Endothelial cell (in vitro differentiated cells): ENCODE measurements around the gene INSIG2. TPM values are rescaled to one million over a fixed set of nuclear protein-coding genes. Genes with fewer than 3 reads are reported as not detected.
"Not testable (repeated sequence)": the region's sequence is repeated elsewhere in the genome, so short reads cannot be mapped to it uniquely, and the experiment has no call there.

ENCODE experiments used
- DNase-seq: peaks from one replicate; pipeline ENCODE4 v3.0.0; 2021; ENCODE audit warnings: low spot score
- H3K27ac Mint-ChIP-seq: one replicate; pipeline ENCODE4 v1.8.0; 2021; ENCODE audit warnings: mixed read lengths, inconsistent platforms; ENCODE audit not compliant: unreplicated experiment
- H3K27me3 Mint-ChIP-seq: one replicate; pipeline ENCODE4 v1.8.0; 2021; ENCODE audit warnings: mild to moderate bottlenecking, moderate library complexity, mixed read lengths, inconsistent platforms; ENCODE audit not compliant: unreplicated experiment
- H3K36me3 Mint-ChIP-seq: one replicate; pipeline ENCODE4 v1.8.0; 2021; ENCODE audit warnings: mild to moderate bottlenecking, low read depth, mixed read lengths, inconsistent platforms; ENCODE audit not compliant: unreplicated experiment
- H3K4me1 Mint-ChIP-seq: one replicate; pipeline ENCODE4 v1.8.0; 2021; ENCODE audit warnings: mild to moderate bottlenecking, mixed read lengths, inconsistent platforms; ENCODE audit not compliant: unreplicated experiment
- H3K4me3 Mint-ChIP-seq: one replicate; pipeline ENCODE4 v1.8.0; 2021; ENCODE audit warnings: mild to moderate bottlenecking, mixed read lengths, inconsistent platforms; ENCODE audit not compliant: unreplicated experiment
- H3K9me3 Mint-ChIP-seq: one replicate; pipeline ENCODE4 v1.8.0; 2021; ENCODE audit warnings: mixed read lengths, inconsistent platforms; ENCODE audit not compliant: unreplicated experiment
- CTCF ChIP-seq: fragments of 200-600 bp; sonication (generic); IDR thresholded peaks from one replicate; pipeline ENCODE4 v1.5.0; 2021; ENCODE audit warnings: antibody characterized with exemption; ENCODE audit not compliant: unreplicated experiment
- total RNA-seq: library from RNA; stranded (reverse); fragmentation: NEBNext Ultra II Directional; extraction: Animal tissue kit (Norgen Biotek cat#: 25700); gene quantifications from one replicate; pipeline ENCODE4 v1.2.1, GENCODE V29; 2021; ENCODE audit not compliant: unreplicated experiment

INSIG2 gene
- total RNA-seq, 1 donor from 2014 or later, result 21.2 TPM

- Mint-ChIP-seq H3K36me3 (no peaks in the 10 kb centered on the region), H3K4me1 (peaks cover 8% of the 10 kb centered on the region), H3K27me3 (no peaks in the 10 kb centered on the region), H3K4me3 (no peak overlapping the region), H3K9me3 (no peaks in the 10 kb centered on the region), H3K27ac (no peak overlapping the region)
- no peak for TF ChIP-seq CTCF
- DNase-seq, result no peak
Measured at GRCh38 chr2:118090387-118091139, 2.3 kb downstream of the INSIG2 start.

DNA sequence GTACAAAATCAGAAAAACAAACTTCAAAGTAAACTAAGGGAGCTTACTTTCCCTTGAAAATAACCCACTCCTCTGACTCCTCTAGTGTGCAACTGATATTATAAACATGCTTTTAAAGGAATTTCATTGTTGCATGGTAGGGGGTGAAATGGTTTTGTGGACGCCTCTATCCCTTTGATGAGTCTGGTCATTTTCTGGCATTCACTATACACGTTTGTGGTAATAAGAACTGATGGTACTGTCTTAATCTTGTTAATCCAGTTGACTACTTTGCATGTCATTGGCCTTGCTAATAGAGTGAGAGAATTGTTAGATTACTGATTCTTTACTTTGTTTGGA lies 2.8 kb downstream of the INSIG2 start:
- H3K4me3 Mint-ChIP-seq, result no peak overlapping the region
- H3K27ac Mint-ChIP-seq, result no peak overlapping the region
- no peaks in the 10 kb centered on the region for H3K36me3 Mint-ChIP-seq
- no peaks in the 10 kb centered on the region for H3K27me3 Mint-ChIP-seq
- no peak for DNase-seq
- no peaks in the 10 kb centered on the region for H3K9me3 Mint-ChIP-seq
- no peak for TF ChIP-seq CTCF
- H3K4me1 Mint-ChIP-seq, result peaks cover 10% of the 10 kb centered on the region

GRCh38 chr2:118091631-118092030 lies 3.4 kb downstream of the INSIG2 start:
- H3K27me3 Mint-ChIP-seq, result no peaks in the 10 kb centered on the region
- no peak overlapping the region for H3K4me3 Mint-ChIP-seq
- peaks cover 10% of the 10 kb centered on the region for H3K4me1 Mint-ChIP-seq
- no peaks in the 10 kb centered on the region for H3K9me3 Mint-ChIP-seq
- TF ChIP-seq CTCF, result no peak
- DNase-seq, result no peak
- H3K27ac Mint-ChIP-seq, result no peak overlapping the region
- no peaks in the 10 kb centered on the region for H3K36me3 Mint-ChIP-seq

GRCh38 chr2:118094102-118094501 lies 5.8 kb downstream of the INSIG2 start:
- H3K36me3 Mint-ChIP-seq, H3K9me3 Mint-ChIP-seq, H3K4me3 Mint-ChIP-seq, DNase-seq, H3K27ac Mint-ChIP-seq, H3K27me3 Mint-ChIP-seq: not testable (repeated sequence)
- peaks cover 17% of the 10 kb centered on the region for H3K4me1 Mint-ChIP-seq

DNA sequence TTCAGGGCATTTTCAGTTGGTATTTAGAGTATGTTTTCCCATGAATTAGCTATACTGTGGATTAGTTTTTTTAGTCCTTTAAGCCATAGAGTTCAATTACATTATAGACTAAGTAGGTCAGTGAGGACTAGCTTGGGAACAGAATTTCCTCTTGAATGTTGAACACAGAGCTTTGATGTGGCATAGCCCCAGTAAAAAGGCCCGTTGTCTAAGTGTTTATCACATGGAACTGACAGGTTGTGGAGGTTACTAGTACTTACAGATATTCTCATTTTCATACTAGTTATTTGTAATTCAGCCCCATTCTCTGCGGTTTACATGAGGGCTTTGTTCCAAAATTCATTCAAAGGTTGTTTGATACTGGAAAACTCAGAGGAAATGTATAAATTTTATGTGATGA lies 6.2 kb downstream of the INSIG2 start:
- no peak overlapping the region for H3K4me3 Mint-ChIP-seq
- no peaks in the 10 kb centered on the region for H3K36me3 Mint-ChIP-seq
- H3K27me3 Mint-ChIP-seq, result no peaks in the 10 kb centered on the region
- TF ChIP-seq CTCF, result no peak
- peaks cover 17% of the 10 kb centered on the region for H3K4me1 Mint-ChIP-seq
- no peak overlapping the region for H3K27ac Mint-ChIP-seq
- H3K9me3 Mint-ChIP-seq, result no peaks in the 10 kb centered on the region
- no peak for DNase-seq
